NCI-H2196 treated with DMSO at 0.1 percent for 48 hours (cell line): Measurements from ENCODE around the gene LIMA1.
"Not testable (repeated sequence)": the region's sequence is repeated elsewhere in the genome, so short reads cannot be mapped to it uniquely, and the experiment has no call there.

Source experiments
- DNase-seq: peaks from one replicate; lab custom pipeline; 2025; ENCODE audit not compliant: unreplicated experiment; lab: John Stamatoyannopoulos, UW

Gene LIMA1

GRCh38 chr12:50248411-50248810, 34.9 kb downstream of the LIMA1 start:
- no peak for DNase-seq

- DNase-seq: not testable (repeated sequence)
Measured at GRCh38 chr12:50247665-50248064, 35.7 kb downstream of the LIMA1 start.

- DNase-seq: peak; percentile 21
Measured at GRCh38 chr12:50246873-50247612, 36.3 kb downstream of the LIMA1 start.

DNA sequence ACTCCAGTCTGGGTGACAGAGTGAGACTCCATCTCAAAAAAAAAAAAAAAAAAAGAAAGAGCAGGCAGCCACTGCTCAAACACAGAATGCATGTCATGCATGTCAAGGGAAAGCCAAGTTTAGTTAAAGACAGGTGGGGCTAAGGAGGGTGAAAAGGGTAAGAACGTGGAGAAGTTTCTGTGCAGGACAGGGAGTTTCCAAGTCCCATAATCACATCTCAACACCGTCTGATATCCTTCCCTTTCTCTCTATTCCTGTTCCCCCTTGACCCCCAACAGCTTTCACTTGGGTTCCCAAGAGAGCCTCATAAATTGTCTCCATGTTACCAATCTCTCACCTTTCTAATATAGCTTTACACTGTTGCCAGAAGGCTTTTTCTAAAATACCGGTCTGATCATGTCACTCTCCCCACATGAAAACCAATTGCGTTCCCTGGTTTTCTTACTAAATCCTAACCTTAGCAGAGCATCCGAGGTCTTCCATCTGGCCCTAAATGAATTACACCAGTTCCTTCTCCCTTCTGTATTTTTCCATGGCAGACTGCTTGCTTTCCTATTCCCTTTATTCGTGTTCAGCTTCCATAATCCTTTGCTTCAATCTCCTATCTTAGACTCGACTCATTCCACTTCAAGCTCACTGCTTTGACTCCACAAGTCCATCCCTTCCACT, 37.0 kb downstream of the LIMA1 start:
- no peak for DNase-seq

DNA sequence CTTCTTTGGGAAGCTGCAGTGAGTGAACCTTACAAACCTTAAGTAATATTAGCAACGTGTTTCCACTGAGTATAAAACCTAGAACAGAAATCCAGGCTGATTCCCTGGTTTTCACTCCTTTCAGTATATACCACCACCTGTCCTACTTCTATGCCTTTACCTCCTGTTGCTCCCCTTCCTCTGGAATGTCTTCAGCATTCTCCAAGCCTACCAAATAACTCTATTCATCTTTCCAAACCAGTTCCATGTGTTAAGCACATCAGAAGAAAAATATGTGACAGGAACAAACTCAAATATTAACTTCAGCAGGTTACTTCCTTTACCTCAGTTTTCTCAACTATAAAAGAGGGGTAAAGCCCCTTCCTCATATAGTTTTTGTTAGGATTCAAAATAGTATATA, 39.8 kb downstream of the LIMA1 start:
- no peak for DNase-seq

- no peak for DNase-seq
Measured at GRCh38 chr12:50242751-50243191, 40.5 kb downstream of the LIMA1 start.

- peak; percentile 71 for DNase-seq
Measured at GRCh38 chr12:50241178-50241577, 42.1 kb downstream of the LIMA1 start.

DNA sequence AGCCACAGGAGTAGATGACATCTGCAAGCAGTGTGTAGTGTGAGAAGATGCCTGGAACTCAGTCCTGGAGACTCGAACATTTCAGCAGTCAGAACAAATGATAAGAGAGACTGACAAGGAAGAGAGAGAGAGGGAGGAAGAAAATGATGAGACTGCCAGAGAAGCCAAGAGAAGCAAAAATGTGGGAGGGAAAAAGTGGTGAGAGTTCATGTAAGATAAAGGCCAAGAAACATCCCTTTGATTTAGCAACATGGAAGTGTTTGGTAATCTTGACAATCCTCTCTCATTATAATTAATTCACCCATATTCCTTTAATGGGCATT, 42.6 kb downstream of the LIMA1 start:
- no peak for DNase-seq

- no peak for DNase-seq
Measured at GRCh38 chr12:50240096-50240791, 43.1 kb downstream of the LIMA1 start.

- DNase-seq: no peak
Measured at GRCh38 chr12:50239355-50239891, 43.9 kb downstream of the LIMA1 start.

DNA sequence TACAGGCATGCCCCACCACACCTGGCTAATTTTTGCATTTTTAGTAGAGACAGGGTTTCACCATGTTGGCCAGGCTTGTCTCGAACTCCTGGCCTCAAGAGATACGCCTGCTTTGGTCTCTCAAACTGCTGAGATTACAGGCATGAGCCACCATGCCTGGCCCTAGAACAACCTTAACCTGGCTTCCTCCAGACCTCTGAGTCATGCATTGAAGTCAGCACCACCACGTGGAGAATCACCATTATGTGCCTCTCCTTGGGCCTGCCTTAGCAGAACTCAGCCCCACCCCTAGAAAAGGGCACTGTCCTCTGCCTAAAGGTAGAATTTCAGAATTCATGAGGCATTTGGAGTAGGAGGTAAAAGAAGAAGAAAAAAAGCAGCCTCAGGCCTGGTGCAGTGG, 49.0 kb downstream of the LIMA1 start:
- no peak for DNase-seq

DNA sequence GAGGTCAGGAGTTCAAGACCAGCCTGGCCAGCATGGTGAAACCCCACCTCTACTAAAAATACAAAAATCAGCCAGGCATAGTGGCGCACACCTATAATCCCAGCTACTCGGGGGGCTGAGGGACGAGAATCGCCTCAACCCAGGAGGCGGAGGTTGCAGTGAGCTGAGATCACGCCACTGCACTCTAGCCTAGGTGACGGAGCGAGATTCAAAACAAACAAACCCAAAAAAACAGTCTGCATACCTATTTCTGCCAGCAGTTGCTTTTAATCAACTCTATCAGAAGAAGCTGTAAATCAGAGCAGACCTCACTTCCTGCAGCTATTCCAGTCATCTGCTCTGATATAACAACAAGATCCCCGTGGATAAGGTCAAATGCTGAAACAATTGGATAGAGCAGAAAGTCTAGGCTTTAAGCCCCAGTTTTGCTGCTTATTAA, 50.5 kb downstream of the LIMA1 start:
- DNase-seq: no peak

GRCh38 chr12:50232206-50232605, 51.1 kb downstream of the LIMA1 start:
- DNase-seq: no peak

GRCh38 chr12:50231346-50231745, 52.0 kb downstream of the LIMA1 start:
- no peak for DNase-seq

DNA sequence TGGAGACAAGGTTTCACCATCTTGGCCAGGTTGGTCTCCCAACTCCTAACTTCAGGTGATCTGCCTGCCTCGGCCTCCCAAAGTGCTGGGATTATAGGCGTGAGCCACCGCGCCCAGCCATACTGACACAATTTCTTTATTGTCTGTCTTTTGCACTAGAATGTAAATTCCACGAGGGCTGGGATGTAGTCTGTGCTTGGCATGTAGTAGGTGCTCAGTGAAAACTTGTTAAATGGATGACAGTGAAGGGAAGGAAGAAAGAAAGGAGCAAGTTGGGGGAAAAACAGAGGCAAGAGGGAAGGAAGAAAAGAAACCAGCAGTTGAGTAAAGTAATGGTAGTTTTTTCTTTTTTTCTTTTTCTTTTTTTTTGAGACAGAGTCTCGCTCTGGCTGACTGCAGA, 53.1 kb downstream of the LIMA1 start:
- DNase-seq: no peak

GRCh38 chr12:50224026-50224692, 59.2 kb downstream of the LIMA1 start:
- peak; percentile 92 for DNase-seq

GRCh38 chr12:50222275-50222783, 61.0 kb downstream of the LIMA1 start:
- DNase-seq: peak; percentile 41

GRCh38 chr12:50221228-50222008, 61.9 kb downstream of the LIMA1 start:
- no peak for DNase-seq

GRCh38 chr12:50220363-50220995, 62.8 kb downstream of the LIMA1 start:
- DNase-seq: no peak

DNA sequence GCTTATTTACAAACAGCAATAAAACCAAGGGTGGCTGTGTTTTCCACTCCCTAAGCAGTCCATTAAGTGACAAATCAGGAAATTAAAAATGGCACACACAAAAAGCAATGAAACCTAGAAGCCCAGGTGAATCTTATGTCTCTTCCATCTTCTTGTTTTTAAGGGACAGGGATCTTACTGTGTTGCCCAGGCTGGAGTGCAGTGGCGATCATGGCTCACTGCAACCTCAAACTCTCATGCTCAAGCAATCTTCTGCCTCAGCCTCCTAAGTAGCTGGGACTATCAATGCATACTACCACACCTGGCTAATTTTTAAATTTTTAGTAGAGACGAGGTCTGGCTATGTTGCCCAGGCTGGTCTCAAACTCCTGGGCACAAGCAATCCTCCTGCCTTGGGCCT, 63.8 kb downstream of the LIMA1 start:
- no peak for DNase-seq
